WTC11 (cell line): ENCODE data around the gene NEDD8. TPM values are rescaled to one million over a fixed set of nuclear protein-coding genes. Genes with fewer than 3 reads are reported as not detected.

Experiments used
- ATAC-seq: fragments of 200-7000 bp; cut with Tn5 transposase; 2 replicates; pipeline ENCODE4 v1.10.0; 2021; ENCODE audit warnings: mild to moderate bottlenecking, moderate library complexity
- CTCF ChIA-PET: fragments of 300-600 bp; sonication (Branson Sonifier 250); formaldehyde crosslinking; loops from one replicate; lab custom pipeline; 2021; ENCODE audit warnings: antibody characterized with exemption; lab: Charles Lee
- POLR2A ChIA-PET: fragments of 350-600 bp; sonication (Branson Sonifier 250); formaldehyde crosslinking; loops from one replicate; lab custom pipeline; 2021; ENCODE audit warnings: antibody characterized with exemption; lab: Charles Lee
- DNase-seq: peaks from one replicate; pipeline ENCODE4 v3.0.0; 2021; ENCODE audit warnings: low spot score
- H3K27ac Mint-ChIP-seq: 2 replicates; pipeline ENCODE4 v1.8.0; 2021; ENCODE audit warnings: mixed read lengths
- H3K27me3 Mint-ChIP-seq: 2 replicates; pipeline ENCODE4 v1.8.0; 2021; ENCODE audit warnings: low read depth, mild to moderate bottlenecking, moderate library complexity, mixed read lengths
- H3K36me3 Mint-ChIP-seq: 2 replicates; pipeline ENCODE4 v1.8.0; 2021; ENCODE audit warnings: mixed read lengths
- H3K4me1 Mint-ChIP-seq: 2 replicates; pipeline ENCODE4 v1.8.0; 2022; ENCODE audit warnings: mixed read lengths
- H3K4me3 Mint-ChIP-seq: 2 replicates; pipeline ENCODE4 v1.8.0; 2021; ENCODE audit warnings: mild to moderate bottlenecking, moderate library complexity, mixed read lengths
- H3K9me3 Mint-ChIP-seq: 2 replicates; pipeline ENCODE4 v1.8.0; 2021; ENCODE audit warnings: mixed read lengths
- CBFB ChIP-seq: sonication (generic); formaldehyde crosslinking; IDR thresholded peaks from 2 replicates; pipeline ENCODE4 v1.8.1; 2022; ENCODE audit warnings: mild to moderate bottlenecking, low read depth, missing genetic modification reagents
- MXD4 ChIP-seq: fragments of 250-450 bp; sonication (Bioruptor Pico); IDR thresholded peaks from 2 replicates; pipeline ENCODE4 v1.8.0; 2021; ENCODE audit warnings: mild to moderate bottlenecking, moderate library complexity, borderline replicate concordance
- NFYB ChIP-seq: sonication (generic); formaldehyde crosslinking; conservative IDR thresholded peaks from 2 replicates; pipeline ENCODE4 v1.8.0; 2022; ENCODE audit warnings: low read depth, missing genetic modification reagents
- NR1H2 ChIP-seq: sonication (generic); formaldehyde crosslinking; IDR thresholded peaks from 2 replicates; pipeline ENCODE4 v1.9.0; 2021; ENCODE audit warnings: mild to moderate bottlenecking, moderate library complexity, missing genetic modification reagents
- RELA ChIP-seq: sonication (generic); formaldehyde crosslinking; IDR thresholded peaks from 2 replicates; pipeline ENCODE4 v1.8.1; 2022; ENCODE audit warnings: missing genetic modification reagents, mild to moderate bottlenecking, borderline replicate concordance
- TEAD1 ChIP-seq: sonication (generic); formaldehyde crosslinking; IDR thresholded peaks from 2 replicates; pipeline ENCODE4 v1.8.0; 2022; ENCODE audit warnings: mild to moderate bottlenecking, missing genetic modification reagents
- ZBTB21 ChIP-seq: sonication (generic); formaldehyde crosslinking; IDR thresholded peaks from 2 replicates; pipeline ENCODE4 v1.8.1; 2023; ENCODE audit warnings: mild to moderate bottlenecking, missing genetic modification reagents, borderline replicate concordance
- ZNF138 ChIP-seq: sonication (generic); formaldehyde crosslinking; conservative IDR thresholded peaks from 2 replicates; pipeline ENCODE4 v1.8.1; 2022; ENCODE audit warnings: mild to moderate bottlenecking, moderate library complexity, missing genetic modification reagents
- ZNF219 ChIP-seq: sonication (generic); formaldehyde crosslinking; IDR thresholded peaks from 2 replicates; pipeline ENCODE4 v1.8.0; 2023; ENCODE audit warnings: missing genetic modification reagents, mild to moderate bottlenecking, borderline replicate concordance
- ZNF396 ChIP-seq: fragments of 250-450 bp; sonication (Bioruptor Pico); IDR thresholded peaks from 2 replicates; pipeline ENCODE4 v1.8.0; 2021; ENCODE audit warnings: mild to moderate bottlenecking, moderate library complexity, borderline replicate concordance
- total RNA-seq: library from RNA; stranded (reverse); gene quantifications from 3 replicates; pipeline ENCODE4 v1.2.3, GENCODE V29; 2021
- TF ChIP-seq, protein P1 (sequence below): fragments of 250-450 bp; sonication (Bioruptor Pico); IDR thresholded peaks from 2 replicates; pipeline ENCODE4 v1.9.0; 2021; ENCODE audit warnings: mild to moderate bottlenecking
- TF ChIP-seq, protein P2 (sequence below): fragments of 250-450 bp; sonication (Bioruptor Pico); IDR thresholded peaks from 2 replicates; pipeline ENCODE4 v1.9.0; 2021; ENCODE audit warnings: mild to moderate bottlenecking, borderline replicate concordance
- TF ChIP-seq, protein P3 (sequence below): sonication (generic); formaldehyde crosslinking; IDR thresholded peaks from 2 replicates; pipeline ENCODE4 v1.8.0; 2022; ENCODE audit warnings: mild to moderate bottlenecking, missing genetic modification reagents
- TF ChIP-seq, protein P4 (sequence below): sonication (generic); formaldehyde crosslinking; IDR thresholded peaks from 2 replicates; pipeline ENCODE4 v1.8.1; 2023; ENCODE audit warnings: mild to moderate bottlenecking, missing genetic modification reagents, moderate library complexity
- TF ChIP-seq, protein P5 (sequence below): sonication (generic); formaldehyde crosslinking; IDR thresholded peaks from 2 replicates; pipeline ENCODE4 v1.8.1; 2022; ENCODE audit warnings: low read depth, mild to moderate bottlenecking, moderate library complexity, missing genetic modification reagents, borderline replicate concordance

Gene NEDD8
- total RNA-seq, 1 experiment from 2014 or later, result 233 TPM

DNA sequence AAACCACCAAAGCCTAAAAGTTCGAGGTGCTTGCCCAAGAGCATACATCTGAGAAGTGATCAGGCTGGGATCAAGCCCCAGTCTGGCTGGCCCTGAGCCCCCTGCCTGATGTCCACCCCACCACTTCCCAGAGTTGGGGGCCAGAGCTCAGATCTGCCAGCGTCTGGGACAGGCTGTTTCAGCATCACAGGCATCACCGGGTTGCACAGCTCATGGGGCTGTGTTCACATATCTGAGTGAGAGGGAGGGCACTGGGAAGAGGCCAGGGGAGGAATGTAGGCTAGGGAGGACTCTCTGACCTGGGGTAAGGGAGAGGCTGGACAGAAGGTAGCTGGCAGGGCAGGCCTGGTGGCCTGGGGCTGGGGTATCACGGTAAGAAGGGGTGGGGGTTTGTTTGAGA, 24.8 kb upstream of the NEDD8 start:
- ChIA-PET POLR2A (no interaction called here), CTCF (interaction anchor here (1.7 kb wide), 1 partner anchor 51 kb away, joined by 8 read pairs; the partner anchor contains the start of gene CIDEB)
- Mint-ChIP-seq H3K36me3 (no peaks in the 10 kb centered on the region), H3K9me3 (no peaks in the 10 kb centered on the region)
- ATAC-seq, result no peak
- no peak for TF ChIP-seq ZNF219 (CRISPR knock-in tag)
- TF ChIP-seq ZBTB21, result no peak
- no peak for TF ChIP-seq RELA (CRISPR knock-in tag)
- TF ChIP-seq, protein P1, sequence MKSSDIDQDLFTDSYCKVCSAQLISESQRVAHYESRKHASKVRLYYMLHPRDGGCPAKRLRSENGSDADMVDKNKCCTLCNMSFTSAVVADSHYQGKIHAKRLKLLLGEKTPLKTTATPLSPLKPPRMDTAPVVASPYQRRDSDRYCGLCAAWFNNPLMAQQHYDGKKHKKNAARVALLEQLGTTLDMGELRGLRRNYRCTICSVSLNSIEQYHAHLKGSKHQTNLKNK, result no peak
- no peak for TF ChIP-seq NFYB (CRISPR knock-in tag)
- TF ChIP-seq TEAD1 (CRISPR knock-in tag), result no peak
- no peak for TF ChIP-seq MXD4 (CRISPR knock-in tag)
- no peak for TF ChIP-seq ZNF138 (CRISPR knock-in tag)
- TF ChIP-seq ZNF396 (CRISPR knock-in tag), result no peak
- TF ChIP-seq, all 79 proteins: peak for 0
- H3K4me1 Mint-ChIP-seq, result no peaks in the 10 kb centered on the region
- DNase-seq, result no peak
- no peak overlapping the region for H3K27ac Mint-ChIP-seq
- no peak overlapping the region for H3K4me3 Mint-ChIP-seq
- no peaks in the 10 kb centered on the region; the same call in 1 of the 2 replicates for H3K27me3 Mint-ChIP-seq

DNA sequence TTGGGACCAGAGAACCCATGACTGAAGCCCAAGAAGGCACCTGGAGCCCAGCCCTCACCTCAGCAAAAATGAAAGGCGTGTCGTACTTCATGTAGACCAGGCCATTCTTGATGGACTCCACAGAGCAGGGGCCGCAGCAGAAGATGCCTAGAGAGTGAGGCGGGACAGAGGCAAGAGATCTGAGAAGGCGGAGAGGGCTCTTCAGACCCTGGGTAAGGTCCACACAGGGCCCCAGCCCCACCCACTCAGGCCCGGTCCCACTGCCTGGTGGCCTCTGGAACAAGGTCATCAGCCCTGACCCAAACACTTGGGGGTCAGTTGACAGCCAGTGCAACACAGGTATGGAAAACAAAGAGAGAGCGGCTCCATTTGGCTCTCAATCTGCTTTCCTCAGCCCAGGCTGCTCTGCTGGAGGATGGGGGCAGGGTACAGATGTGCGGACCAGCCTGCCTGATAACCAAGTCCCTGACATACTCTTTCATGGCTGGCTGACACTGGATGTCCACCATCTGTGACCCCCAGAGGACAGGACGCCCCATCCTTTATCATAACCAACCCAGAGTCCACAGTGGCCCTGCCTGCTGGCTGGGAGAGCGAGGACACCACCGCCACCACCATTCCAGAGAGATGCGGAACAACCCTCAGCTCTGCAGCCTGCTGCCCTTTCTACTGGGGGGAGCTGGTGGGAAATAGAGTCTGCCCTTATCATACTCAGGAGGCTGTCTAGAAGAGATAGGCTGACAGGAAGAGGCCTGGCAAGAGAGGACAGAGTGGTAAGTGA, 24.0 kb upstream of the NEDD8 start:
- no peaks in the 10 kb centered on the region for H3K4me1 Mint-ChIP-seq

More for the DNA sequence above, 24.0 kb upstream of the NEDD8 start:
- Mint-ChIP-seq H3K9me3 (no peaks in the 10 kb centered on the region), H3K27ac (no peak overlapping the region), H3K36me3 (no peaks in the 10 kb centered on the region), H3K4me3 (no peak overlapping the region), H3K27me3 (no peaks in the 10 kb centered on the region; the same call in 1 of the 2 replicates)
- CTCF ChIA-PET, result interaction anchor here (1.2 to 1.7 kb wide), 2 partner anchors 15 to 52 kb away, joined by 4 to 8 read pairs; partner anchors contain the start of gene CIDEB
- TF ChIP-seq NR1H2 (CRISPR knock-in tag) (no peak), CBFB (CRISPR knock-in tag) (no peak)
- TF ChIP-seq, protein P2, sequence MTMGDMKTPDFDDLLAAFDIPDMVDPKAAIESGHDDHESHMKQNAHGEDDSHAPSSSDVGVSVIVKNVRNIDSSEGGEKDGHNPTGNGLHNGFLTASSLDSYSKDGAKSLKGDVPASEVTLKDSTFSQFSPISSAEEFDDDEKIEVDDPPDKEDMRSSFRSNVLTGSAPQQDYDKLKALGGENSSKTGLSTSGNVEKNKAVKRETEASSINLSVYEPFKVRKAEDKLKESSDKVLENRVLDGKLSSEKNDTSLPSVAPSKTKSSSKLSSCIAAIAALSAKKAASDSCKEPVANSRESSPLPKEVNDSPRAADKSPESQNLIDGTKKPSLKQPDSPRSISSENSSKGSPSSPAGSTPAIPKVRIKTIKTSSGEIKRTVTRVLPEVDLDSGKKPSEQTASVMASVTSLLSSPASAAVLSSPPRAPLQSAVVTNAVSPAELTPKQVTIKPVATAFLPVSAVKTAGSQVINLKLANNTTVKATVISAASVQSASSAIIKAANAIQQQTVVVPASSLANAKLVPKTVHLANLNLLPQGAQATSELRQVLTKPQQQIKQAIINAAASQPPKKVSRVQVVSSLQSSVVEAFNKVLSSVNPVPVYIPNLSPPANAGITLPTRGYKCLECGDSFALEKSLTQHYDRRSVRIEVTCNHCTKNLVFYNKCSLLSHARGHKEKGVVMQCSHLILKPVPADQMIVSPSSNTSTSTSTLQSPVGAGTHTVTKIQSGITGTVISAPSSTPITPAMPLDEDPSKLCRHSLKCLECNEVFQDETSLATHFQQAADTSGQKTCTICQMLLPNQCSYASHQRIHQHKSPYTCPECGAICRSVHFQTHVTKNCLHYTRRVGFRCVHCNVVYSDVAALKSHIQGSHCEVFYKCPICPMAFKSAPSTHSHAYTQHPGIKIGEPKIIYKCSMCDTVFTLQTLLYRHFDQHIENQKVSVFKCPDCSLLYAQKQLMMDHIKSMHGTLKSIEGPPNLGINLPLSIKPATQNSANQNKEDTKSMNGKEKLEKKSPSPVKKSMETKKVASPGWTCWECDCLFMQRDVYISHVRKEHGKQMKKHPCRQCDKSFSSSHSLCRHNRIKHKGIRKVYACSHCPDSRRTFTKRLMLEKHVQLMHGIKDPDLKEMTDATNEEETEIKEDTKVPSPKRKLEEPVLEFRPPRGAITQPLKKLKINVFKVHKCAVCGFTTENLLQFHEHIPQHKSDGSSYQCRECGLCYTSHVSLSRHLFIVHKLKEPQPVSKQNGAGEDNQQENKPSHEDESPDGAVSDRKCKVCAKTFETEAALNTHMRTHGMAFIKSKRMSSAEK (CRISPR knock-in tag), result no peak
- TF ChIP-seq, protein P3, sequence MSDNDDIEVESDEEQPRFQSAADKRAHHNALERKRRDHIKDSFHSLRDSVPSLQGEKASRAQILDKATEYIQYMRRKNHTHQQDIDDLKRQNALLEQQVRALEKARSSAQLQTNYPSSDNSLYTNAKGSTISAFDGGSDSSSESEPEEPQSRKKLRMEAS (CRISPR knock-in tag), result no peak
- TF ChIP-seq, protein P4, sequence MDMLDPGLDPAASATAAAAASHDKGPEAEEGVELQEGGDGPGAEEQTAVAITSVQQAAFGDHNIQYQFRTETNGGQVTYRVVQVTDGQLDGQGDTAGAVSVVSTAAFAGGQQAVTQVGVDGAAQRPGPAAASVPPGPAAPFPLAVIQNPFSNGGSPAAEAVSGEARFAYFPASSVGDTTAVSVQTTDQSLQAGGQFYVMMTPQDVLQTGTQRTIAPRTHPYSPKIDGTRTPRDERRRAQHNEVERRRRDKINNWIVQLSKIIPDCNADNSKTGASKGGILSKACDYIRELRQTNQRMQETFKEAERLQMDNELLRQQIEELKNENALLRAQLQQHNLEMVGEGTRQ (CRISPR knock-in tag), result no peak
- TF ChIP-seq, protein P5, sequence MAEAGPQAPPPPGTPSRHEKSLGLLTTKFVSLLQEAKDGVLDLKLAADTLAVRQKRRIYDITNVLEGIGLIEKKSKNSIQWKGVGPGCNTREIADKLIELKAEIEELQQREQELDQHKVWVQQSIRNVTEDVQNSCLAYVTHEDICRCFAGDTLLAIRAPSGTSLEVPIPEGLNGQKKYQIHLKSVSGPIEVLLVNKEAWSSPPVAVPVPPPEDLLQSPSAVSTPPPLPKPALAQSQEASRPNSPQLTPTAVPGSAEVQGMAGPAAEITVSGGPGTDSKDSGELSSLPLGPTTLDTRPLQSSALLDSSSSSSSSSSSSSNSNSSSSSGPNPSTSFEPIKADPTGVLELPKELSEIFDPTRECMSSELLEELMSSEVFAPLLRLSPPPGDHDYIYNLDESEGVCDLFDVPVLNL, result no peak
- POLR2A ChIA-PET, result no interaction called here
- no peak for DNase-seq
- no peak for ATAC-seq
